GM12874 (cell line): Measurements from ENCODE around the gene AIF1L.

ENCODE experiments used
- TF ChIP-seq, protein P1 (sequence below): IDR thresholded peaks from 2 replicates; pipeline ENCODE4 v1.5.1; 2011; ENCODE audit warnings: low read depth, mild to moderate bottlenecking, control low read depth, low read length, moderate library complexity; ENCODE audit not compliant: insufficient read depth

AIF1L gene

DNA sequence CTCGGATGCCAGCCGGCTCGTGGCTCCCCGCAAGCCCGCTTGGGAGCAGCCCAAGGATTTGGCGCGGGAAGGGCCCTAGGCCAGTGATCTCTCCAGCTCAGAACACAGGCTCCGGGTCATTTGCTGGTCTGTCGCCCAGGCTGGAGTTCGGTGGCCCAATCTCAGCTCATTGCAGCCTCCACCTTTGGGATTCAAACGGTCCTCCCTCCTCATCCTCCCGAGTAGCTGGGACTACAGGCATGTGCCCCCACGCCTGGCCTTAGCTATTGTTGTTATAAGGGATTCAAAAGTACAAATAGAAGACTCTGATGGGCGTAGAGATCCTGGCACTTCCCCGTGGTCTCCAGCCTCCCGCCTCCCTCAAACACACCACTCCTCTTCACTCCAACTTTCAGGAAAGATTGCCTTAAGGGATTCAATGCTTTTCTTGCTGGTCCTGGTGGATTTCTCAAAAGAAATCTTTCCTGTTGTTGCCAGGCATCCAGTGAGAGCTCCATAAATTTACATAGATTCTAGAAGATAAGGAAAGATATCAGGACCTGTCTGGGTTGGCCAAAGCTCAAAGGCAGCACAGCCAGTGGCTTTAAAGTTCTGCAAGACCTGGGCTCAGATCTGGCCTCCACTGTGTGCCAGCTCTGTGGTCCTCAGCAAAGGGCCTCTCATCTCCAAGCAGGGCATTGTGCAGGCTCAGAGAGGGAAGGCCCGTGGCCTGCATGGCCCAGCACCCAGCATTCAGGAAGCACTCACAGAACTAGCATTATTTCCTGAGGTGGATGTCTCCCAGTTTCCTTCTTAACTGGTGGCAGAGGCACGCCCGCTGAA is 1.0 kb downstream of the AIF1L start:
- TF ChIP-seq, protein P1, sequence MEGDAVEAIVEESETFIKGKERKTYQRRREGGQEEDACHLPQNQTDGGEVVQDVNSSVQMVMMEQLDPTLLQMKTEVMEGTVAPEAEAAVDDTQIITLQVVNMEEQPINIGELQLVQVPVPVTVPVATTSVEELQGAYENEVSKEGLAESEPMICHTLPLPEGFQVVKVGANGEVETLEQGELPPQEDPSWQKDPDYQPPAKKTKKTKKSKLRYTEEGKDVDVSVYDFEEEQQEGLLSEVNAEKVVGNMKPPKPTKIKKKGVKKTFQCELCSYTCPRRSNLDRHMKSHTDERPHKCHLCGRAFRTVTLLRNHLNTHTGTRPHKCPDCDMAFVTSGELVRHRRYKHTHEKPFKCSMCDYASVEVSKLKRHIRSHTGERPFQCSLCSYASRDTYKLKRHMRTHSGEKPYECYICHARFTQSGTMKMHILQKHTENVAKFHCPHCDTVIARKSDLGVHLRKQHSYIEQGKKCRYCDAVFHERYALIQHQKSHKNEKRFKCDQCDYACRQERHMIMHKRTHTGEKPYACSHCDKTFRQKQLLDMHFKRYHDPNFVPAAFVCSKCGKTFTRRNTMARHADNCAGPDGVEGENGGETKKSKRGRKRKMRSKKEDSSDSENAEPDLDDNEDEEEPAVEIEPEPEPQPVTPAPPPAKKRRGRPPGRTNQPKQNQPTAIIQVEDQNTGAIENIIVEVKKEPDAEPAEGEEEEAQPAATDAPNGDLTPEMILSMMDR = no peak

DNA sequence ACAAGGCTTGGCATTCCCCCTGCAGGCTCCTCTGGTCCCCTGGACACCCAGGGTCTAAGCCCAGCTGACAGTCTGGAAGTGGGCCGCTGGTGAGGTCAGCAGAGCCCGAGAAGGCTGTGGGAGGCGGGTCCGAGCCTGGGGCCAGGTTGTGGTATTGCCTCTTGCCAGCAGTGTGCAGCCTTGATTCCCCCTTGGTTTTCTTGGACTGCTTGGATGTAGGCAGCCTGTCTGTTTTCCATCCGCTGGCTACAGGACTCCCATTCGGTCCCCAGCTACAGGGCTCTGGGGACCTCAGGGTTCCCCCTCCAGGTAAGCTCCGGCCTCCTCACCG is 1.6 kb downstream of the AIF1L start:
- TF ChIP-seq, protein P1 = no peak

DNA sequence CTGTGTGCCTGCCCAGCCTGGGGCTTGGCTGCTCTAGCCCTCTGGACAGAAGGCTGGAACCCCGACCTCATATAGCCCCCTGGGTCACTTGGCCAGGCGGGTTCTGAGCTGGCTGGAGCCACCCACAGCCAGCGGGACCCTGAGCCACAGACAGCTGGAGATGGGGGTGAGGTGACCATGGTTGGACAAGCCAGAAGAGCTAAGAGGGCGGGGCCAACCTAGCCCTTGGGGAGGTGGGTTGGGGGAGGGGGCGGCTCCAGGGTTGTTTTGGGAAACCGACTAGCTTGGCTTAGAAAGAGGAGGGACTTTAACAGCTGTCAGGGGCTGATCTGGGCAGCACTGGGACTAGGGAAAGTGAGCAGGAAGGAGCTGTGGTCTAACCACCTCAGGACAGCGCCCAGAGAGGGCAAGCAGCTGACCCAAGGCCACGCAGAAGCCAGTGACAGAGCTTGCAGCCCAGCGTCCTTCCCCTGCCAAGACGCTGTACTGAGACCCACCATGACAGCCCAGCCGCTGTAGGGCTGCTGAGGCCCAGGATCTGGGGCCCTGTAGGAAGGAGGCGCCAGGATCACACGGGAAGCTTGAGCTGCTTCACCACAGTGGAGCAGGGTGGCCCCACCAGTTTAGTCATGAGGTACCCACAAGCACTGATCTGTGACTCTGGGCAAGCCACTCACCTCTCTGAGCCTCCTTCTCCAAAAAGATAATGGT is 2.2 kb downstream of the AIF1L start:
- TF ChIP-seq, protein P1 = no peak

DNA sequence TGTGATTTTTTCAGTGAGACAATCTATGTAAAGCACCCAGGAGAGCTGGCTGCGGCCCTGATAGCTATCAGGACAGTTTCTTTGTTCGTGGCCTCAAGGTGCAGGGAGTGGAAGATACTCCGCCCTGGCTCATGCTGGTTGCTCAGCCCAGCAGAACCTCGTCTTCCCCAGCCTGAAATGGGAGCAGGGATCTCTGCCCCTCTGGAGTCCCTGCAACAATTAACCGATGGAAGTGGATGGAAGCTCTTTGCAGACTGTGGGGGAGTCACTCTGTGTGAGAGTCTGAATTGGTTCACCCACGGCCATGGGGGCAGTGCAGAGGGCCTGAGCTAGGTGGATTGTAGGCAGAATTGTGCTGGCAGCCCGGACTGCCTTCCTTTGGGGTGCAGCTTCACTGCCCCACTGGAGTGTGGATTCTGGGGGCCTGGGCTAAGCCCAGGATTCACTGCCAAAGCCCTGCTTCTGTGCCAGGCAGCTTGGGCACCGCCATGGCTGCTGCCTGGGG is 2.8 kb downstream of the AIF1L start:
- TF ChIP-seq, protein P1 = no peak

DNA sequence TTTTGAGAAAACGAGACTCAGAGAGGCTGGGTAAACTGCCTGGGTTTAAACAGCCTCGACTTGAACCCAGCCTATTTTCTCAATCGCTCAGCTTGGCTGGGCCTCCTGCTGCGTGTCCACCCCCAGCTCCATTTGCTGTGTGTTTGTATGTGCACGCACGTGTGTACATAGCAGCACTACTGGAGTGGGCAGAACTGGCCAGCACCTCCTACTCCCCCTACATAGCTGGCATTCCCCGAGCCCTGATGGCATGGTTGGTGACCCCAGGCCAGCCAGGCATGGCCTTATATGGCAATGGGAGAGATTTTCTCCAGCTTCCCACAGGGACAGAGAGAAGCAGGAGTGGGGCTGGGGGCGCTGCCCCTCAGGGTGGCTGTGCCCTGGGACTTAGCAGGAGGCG is 4.1 kb downstream of the AIF1L start:
- TF ChIP-seq, protein P1 = no peak

DNA sequence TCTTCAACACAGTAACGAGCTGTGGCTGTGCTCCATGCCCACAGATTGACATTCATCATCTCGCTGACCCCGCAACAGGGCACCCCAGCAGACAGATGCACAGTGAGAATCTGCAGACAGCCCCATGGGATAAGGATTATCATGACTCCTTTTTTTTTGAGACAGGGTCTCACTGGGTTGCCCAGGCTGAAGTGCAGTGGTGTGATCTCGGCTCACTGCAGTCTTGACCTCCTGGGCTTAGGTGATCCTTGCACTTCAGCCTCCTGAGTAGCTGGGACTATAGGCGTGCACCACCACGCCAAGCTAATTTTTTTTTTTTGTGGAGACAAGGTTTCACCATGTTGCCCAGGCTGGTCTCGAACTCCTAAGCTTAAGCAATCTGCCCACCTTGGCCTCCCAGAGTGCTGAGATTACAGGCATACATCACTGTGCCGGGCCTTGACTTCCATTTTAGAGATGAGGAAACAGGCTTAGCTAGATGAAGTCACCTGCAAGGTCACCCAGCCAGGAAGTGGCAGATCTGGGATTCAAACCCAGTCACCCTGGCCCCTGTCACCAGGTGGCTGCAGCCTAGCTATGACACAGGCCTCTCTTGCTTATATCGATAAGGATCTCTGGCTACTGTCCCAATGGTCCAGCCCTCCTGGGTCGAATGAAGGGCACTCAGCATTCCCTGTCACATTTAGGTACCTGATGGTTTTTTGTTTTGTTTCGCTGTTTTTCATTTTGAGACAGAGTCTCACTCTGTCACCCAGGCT is 5.1 kb downstream of the AIF1L start:
- TF ChIP-seq, protein P1 = no peak

DNA sequence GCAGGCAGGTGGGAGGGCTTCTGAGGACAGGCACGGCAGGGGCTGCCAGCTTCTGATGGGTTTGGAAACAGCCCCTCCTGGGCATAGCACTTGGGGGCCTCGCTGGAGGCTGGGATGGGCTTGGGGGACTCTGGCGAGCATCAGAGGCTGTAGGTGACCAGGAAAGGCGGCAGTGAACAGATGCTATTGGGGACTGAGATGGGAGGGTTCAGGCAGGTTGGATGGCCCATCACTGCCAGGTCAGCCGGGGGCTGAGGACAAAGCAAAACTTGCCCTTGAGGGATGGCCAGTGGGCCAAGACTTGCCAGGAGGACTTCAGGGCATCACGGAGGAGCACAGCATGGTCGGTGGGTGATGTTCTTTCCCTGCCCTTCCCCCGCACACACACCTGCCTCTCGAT is 6.7 kb downstream of the AIF1L start:
- TF ChIP-seq, protein P1 = no peak
